Esophagus squamous epithelium (tissue), 5 donors: ENCODE results near the gene METAP1D. TPM values are rescaled to one million over a fixed set of nuclear protein-coding genes. Genes with fewer than 3 reads are reported as not detected.

Experiments
- DNase-seq: peaks from one replicate; lab custom pipeline; 2025; lab: John Stamatoyannopoulos, UW
- H3K27ac ChIP-seq, 4 donors: fragments of 200-600 bp; sonication (generic); one replicate each; pipeline ENCODE4 v1.5.1; 2016 to 2019; ENCODE audit warnings: mild to moderate bottlenecking in 1 of 4
- H3K27me3 ChIP-seq, 4 donors: fragments of 200-600 bp; sonication (generic); 1 replicate in 3 of 4; 2 replicates in 1 of 4; pipeline versions ENCODE4 v1.5.1 to v1.6.0; 2017 to 2021; ENCODE audit warnings: antibody characterized with exemption in 1 of 4
- H3K36me3 ChIP-seq, 3 donors: fragments of 200-600 bp; sonication (generic); one replicate each; pipeline ENCODE4 v1.5.1; 2016 to 2019
- H3K4me1 ChIP-seq, 3 donors: fragments of 200-600 bp; sonication (generic); one replicate each; pipeline ENCODE4 v1.5.1; 2017 to 2019
- H3K4me3 ChIP-seq, 4 donors: fragments of 200-600 bp; sonication (generic); 1 replicate in 3 of 4; 2 replicates in 1 of 4; pipeline ENCODE4 v1.5.1; 2016 to 2019; ENCODE audit warnings: mild to moderate bottlenecking in 2 of 4, moderate library complexity in 1 of 4
- H3K9me3 ChIP-seq, 3 donors: fragments of 200-600 bp; sonication (generic); one replicate each; pipeline ENCODE4 v1.5.1; 2016 to 2019
- CTCF ChIP-seq, 6 experiments: fragments of 450-650 bp in 4 of 6; fragments of 200-600 bp in 2 of 6; sonication (generic) in 2 of 6; IDR thresholded peaks; one replicate each; pipeline ENCODE4 v1.5.1; 2016 to 2019; ENCODE audit warnings: antibody characterized with exemption in 6 of 6, mild to moderate bottlenecking in 4 of 6, moderate library complexity in 4 of 6
- POLR2A ChIP-seq, 4 donors: fragments of 450-650 bp; IDR thresholded peaks; one replicate each; pipeline ENCODE4 v1.6.1; 2017; ENCODE audit warnings: antibody characterized with exemption in 4 of 4, mild to moderate bottlenecking in 4 of 4, moderate library complexity in 3 of 4
- WGBS, 2 donors: methylation state at CpG; one replicate each; pipeline ENCODE4 v1.1.5; 2018; 5-methylcytosine and 5-hydroxymethylcytosine counted together
- intact Hi-C: fragments of 100-400 bp; cut with DNase I; formaldehyde crosslinking; loops from one replicate; pipeline ENCODE4 v1.15.0; 2022
- total RNA-seq, 4 donors: library from RNA; depleted of rRNA; stranded (reverse); fragments of >200 nt; gene quantifications; one replicate each; pipeline ENCODE4 v1.1.0, GENCODE V29; 2016
- donor health status: DM: yes; HTN: yes; CAD: no.

Gene METAP1D
- total RNA-seq, 4 donors from 2014 or later, result 2.4 to 7.1 (median 5.7) TPM

GRCh38 chr2:172099472-172100079 is 99.8 kb downstream of the METAP1D start:
- peaks cover 69 to 96% (median 84%) of the 10 kb centered on the region in 3 donors for H3K4me1 ChIP-seq
- no peaks in the 10 kb centered on the region for H3K9me3 ChIP-seq
- H3K27me3 ChIP-seq, result peaks cover 67 to 100% (median 92%) of the 10 kb centered on the region in 4 donors
- intact Hi-C loops, result loop anchor here (10.0 kb wide), 2 partner anchors 285 to 405 kb away; no protein-coding TSS in a partner anchor
- H3K27ac ChIP-seq, result no peak overlapping the region
- DNase-seq, result no peak
- no peaks in the 10 kb centered on the region for H3K36me3 ChIP-seq
- 6 to 12% methylated on average over 9 to 12 of the region's 13 CpGs for WGBS, 2 donors
- TF ChIP-seq CTCF (IDR thresholded peaks at IDR 0.05), result no peak
- TF ChIP-seq POLR2A (IDR thresholded peaks at IDR 0.05), result no peak
- peak overlapping the region in 3 of 4 donors; percentile 3 to 62 (median 37) for H3K4me3 ChIP-seq

GRCh38 chr2:172100080-172100934 is 100.6 kb downstream of the METAP1D start:
- peaks cover 62 to 88% (median 77%) of the 10 kb centered on the region in 3 donors for H3K4me1 ChIP-seq
- no peak for DNase-seq
- TF ChIP-seq POLR2A (IDR thresholded peaks at IDR 0.05), result no peak
- no peak for TF ChIP-seq CTCF (IDR thresholded peaks at IDR 0.05)
- no peaks in the 10 kb centered on the region for H3K9me3 ChIP-seq
- intact Hi-C loops, result loop anchor here (10.0 kb wide), 2 partner anchors 286 to 406 kb away; no protein-coding TSS in a partner anchor
- H3K4me3 ChIP-seq, result peak overlapping the region in 1 of 4 donors; percentile 68
- WGBS, 2 donors, result 2 to 12% methylated on average over 8 to 20 of the region's 72 CpGs
- no peaks in the 10 kb centered on the region for H3K36me3 ChIP-seq
- H3K27ac ChIP-seq, result no peak overlapping the region
- peaks cover 61 to 100% (median 94%) of the 10 kb centered on the region in 4 donors for H3K27me3 ChIP-seq

- peak overlapping the region in 2 of 4 donors; percentile 57 to 68 for H3K4me3 ChIP-seq
- no peak for TF ChIP-seq POLR2A (IDR thresholded peaks at IDR 0.05)
- no peak for TF ChIP-seq CTCF (IDR thresholded peaks at IDR 0.05)
- DNase-seq, result no peak
- no peak overlapping the region for H3K27ac ChIP-seq
- no peaks in the 10 kb centered on the region for H3K36me3 ChIP-seq
- intact Hi-C loops, result loop anchor here (10.0 kb wide), 2 partner anchors 286 to 406 kb away; no protein-coding TSS in a partner anchor
- peaks cover 60 to 100% (median 92%) of the 10 kb centered on the region in 4 donors for H3K27me3 ChIP-seq
- H3K4me1 ChIP-seq, result peaks cover 53 to 87% (median 71%) of the 10 kb centered on the region in 3 donors
- no peaks in the 10 kb centered on the region for H3K9me3 ChIP-seq
- 3 to 9% methylated on average over 6 to 27 of the region's 54 CpGs for WGBS, 2 donors
Observed at GRCh38 chr2:172100935-172101820, 101.4 kb downstream of the METAP1D start.

- TF ChIP-seq CTCF (IDR thresholded peaks at IDR 0.05) (no peak), POLR2A (IDR thresholded peaks at IDR 0.05) (no peak)
- intact Hi-C loops, result loop anchor here (10.0 kb wide), 2 partner anchors 287 to 407 kb away; no protein-coding TSS in a partner anchor
- no peak for DNase-seq
- Histone ChIP-seq H3K4me1 (peaks cover 46 to 87% (median 69%) of the 10 kb centered on the region in 3 donors), H3K27me3 (peaks cover 65 to 100% (median 90%) of the 10 kb centered on the region in 4 donors), H3K9me3 (no peaks in the 10 kb centered on the region), H3K36me3 (no peaks in the 10 kb centered on the region), H3K27ac (no peak overlapping the region), H3K4me3 (peak overlapping the region; percentile 27 to 68 (median 49))
- WGBS, 2 donors, result 3 to 9% methylated on average over 9 to 10 of the region's 36 CpGs
Observed at GRCh38 chr2:172101821-172102390, 102.2 kb downstream of the METAP1D start.
